H1 (cell line): Measurements from ENCODE around the gene CPT2. TPM values are rescaled to one million over a fixed set of nuclear protein-coding genes. Genes with fewer than 3 reads are reported as not detected.

Source experiments
- CTCF ChIA-PET: fragments of 300-600 bp; sonication (Branson Sonifier 250); formaldehyde crosslinking; loops from one replicate; lab custom pipeline; 2021; ENCODE audit not compliant: partially characterized antibody; lab: Charles Lee
- POLR2A ChIA-PET: fragments of 300-600 bp; sonication (Branson Sonifier 250); formaldehyde crosslinking; loops from one replicate; lab custom pipeline; 2021; ENCODE audit warnings: inconsistent platforms; ENCODE audit not compliant: partially characterized antibody; lab: Charles Lee
- DNase-seq, 2 experiments: peaks; one replicate each; pipeline versions ENCODE4 v3.0.0 to v3.0.0-alpha.2; 2010 to 2022; ENCODE audit warnings: low spot score in 2 of 2, low read depth in 1 of 2, mixed read lengths in 1 of 2
- FAIRE-seq: peaks from 2 replicates; lab custom pipeline; 2011; peaks lifted over from hg19 to GRCh38; lab: Jason Lieb, UNC
- H2AFZ ChIP-seq: 2 replicates; pipeline ENCODE4 v1.8.1; 2012; ENCODE audit warnings: low read length, inconsistent platforms
- H2AK5ac ChIP-seq: 2 replicates; pipeline ENCODE4 v1.6.1; 2013; ENCODE audit warnings: low read depth, low read length
- H2BK120ac ChIP-seq: replicated peaks from 2 replicates; pipeline ENCODE3; 2013; ENCODE audit warnings: low read depth, low read length, inconsistent platforms
- H2BK12ac ChIP-seq: 2 replicates; pipeline ENCODE4 v1.6.1; 2013; ENCODE audit warnings: low read depth, low read length
- H2BK15ac ChIP-seq: 2 replicates; pipeline ENCODE4 v1.6.1; 2013; ENCODE audit warnings: low read length
- H2BK20ac ChIP-seq: 2 replicates; pipeline ENCODE4 v1.6.1; 2013; ENCODE audit warnings: low read length
- H2BK5ac ChIP-seq: 2 replicates; pipeline ENCODE4 v1.6.1; 2013; ENCODE audit warnings: low read depth, low read length
- H3K14ac ChIP-seq: 2 replicates; pipeline ENCODE4 v1.6.1; 2013; ENCODE audit warnings: inconsistent platforms; ENCODE audit not compliant: insufficient read length
- H3K18ac ChIP-seq: 2 replicates; pipeline ENCODE4 v1.6.1; 2013; ENCODE audit warnings: low read length; ENCODE audit errors: extremely low read depth
- H3K23ac ChIP-seq: 2 replicates; pipeline ENCODE4 v1.6.1; 2013; ENCODE audit warnings: inconsistent platforms; ENCODE audit not compliant: insufficient read length
- H3K23me2 ChIP-seq: 2 replicates; pipeline ENCODE4 v1.6.1; 2013; ENCODE audit warnings: low read depth, low read length
- H3K27ac ChIP-seq: 2 replicates; pipeline ENCODE4 v1.6.1; 2011; ENCODE audit warnings: low read depth, low read length, inconsistent platforms
- H3K27me3 ChIP-seq, 4 experiments: replicated peaks in 1 of 4; 1 replicate in 1 of 4; 2 replicates in 3 of 4; pipeline versions ENCODE4 v1.6.1 to v1.8.1; 2011 to 2013; ENCODE audit warnings: low read length in 3 of 4, mild to moderate bottlenecking in 3 of 4, inconsistent platforms in 2 of 4, mixed read lengths in 2 of 4, moderate library complexity in 1 of 4; ENCODE audit not compliant: control insufficient read depth in 3 of 4, insufficient read depth in 3 of 4; ENCODE audit errors: extremely low read depth in 1 of 4
- H3K36me3 ChIP-seq, 4 experiments: 2 replicates each; pipeline versions ENCODE4 v1.6.1 to v1.8.1; 2011 to 2013; ENCODE audit warnings: mild to moderate bottlenecking in 4 of 4, low read length in 3 of 4, moderate library complexity in 2 of 4, control low read depth in 1 of 4, inconsistent platforms in 1 of 4; ENCODE audit not compliant: insufficient read depth in 4 of 4, control insufficient read depth in 2 of 4
- H3K4ac ChIP-seq: replicated peaks from 2 replicates; pipeline ENCODE3; 2013; ENCODE audit warnings: low read length, low read depth, mixed read lengths, inconsistent platforms; ENCODE audit not compliant: insufficient read length
- H3K4me1 ChIP-seq, 4 experiments: replicated peaks in 1 of 4; 1 replicate in 1 of 4; 2 replicates in 3 of 4; pipeline versions ENCODE4 v1.6.1 to v1.8.1; 2011 to 2013; ENCODE audit warnings: low read length in 3 of 4, inconsistent platforms in 2 of 4, mixed read lengths in 1 of 4; ENCODE audit not compliant: insufficient read depth in 4 of 4, control insufficient read depth in 3 of 4
- H3K4me2 ChIP-seq, 2 experiments: 2 replicates each; pipeline versions ENCODE4 v1.6.1 to v1.8.1; 2011 to 2013; ENCODE audit warnings: low read depth in 2 of 2, low read length in 2 of 2, control low read depth in 1 of 2, inconsistent platforms in 1 of 2, mild to moderate bottlenecking in 1 of 2; ENCODE audit not compliant: insufficient read depth in 1 of 2
- H3K4me3 ChIP-seq, 4 experiments: fragments of 200-600, 300-600 bp in 1 of 4; sonication (generic), shearing (Covaris generic), sonication (Bioruptor Twin) in 1 of 4; 2 replicates each; pipeline versions ENCODE4 v1.5.1 to v1.8.1; 2011 to 2016; ENCODE audit warnings: low read length in 4 of 4, low read depth in 3 of 4, control low read depth in 2 of 4, inconsistent platforms in 2 of 4, mild to moderate bottlenecking in 2 of 4, mixed read lengths in 1 of 4, moderate library complexity in 1 of 4; ENCODE audit not compliant: insufficient read depth in 2 of 4; ENCODE audit errors: extremely low read depth in 1 of 4
- H3K56ac ChIP-seq: replicated peaks from 2 replicates; pipeline ENCODE3; 2013; ENCODE audit warnings: low read depth, mild to moderate bottlenecking, mixed read lengths, low read length, inconsistent platforms; ENCODE audit not compliant: insufficient read length
- H3K79me1 ChIP-seq: 2 replicates; pipeline ENCODE4 v1.6.1; 2013; ENCODE audit warnings: low read depth, low read length, control low read depth
- H3K79me2 ChIP-seq, 2 experiments: 2 replicates each; pipeline versions ENCODE4 v1.6.1 to v1.8.1; 2012 to 2013; ENCODE audit warnings: low read length in 2 of 2, mild to moderate bottlenecking in 2 of 2, inconsistent platforms in 1 of 2; ENCODE audit not compliant: insufficient read depth in 2 of 2, control insufficient read depth in 1 of 2
- H3K9ac ChIP-seq, 4 experiments: replicated peaks in 1 of 4; 1 replicate in 1 of 4; 2 replicates in 3 of 4; pipeline versions ENCODE4 v1.6.1 to v1.8.1; 2011 to 2013; ENCODE audit warnings: low read depth in 3 of 4, low read length in 3 of 4, control low read depth in 2 of 4, mild to moderate bottlenecking in 2 of 4, moderate library complexity in 2 of 4, inconsistent platforms in 1 of 4; ENCODE audit errors: extremely low read depth in 1 of 4
- H3K9me3 ChIP-seq, 2 experiments: 2 replicates each; pipeline versions ENCODE4 v1.6.1 to v1.8.1; 2012 to 2013; ENCODE audit warnings: mild to moderate bottlenecking in 2 of 2, moderate library complexity in 2 of 2, control low read depth in 1 of 2, inconsistent platforms in 1 of 2, low read depth in 1 of 2, low read length in 1 of 2, mixed read lengths in 1 of 2; ENCODE audit not compliant: insufficient read depth in 2 of 2
- H4K20me1 ChIP-seq, 2 experiments: replicated peaks in 1 of 2; 2 replicates each; pipeline versions ENCODE3 to v1.8.1; 2011 to 2013; ENCODE audit warnings: inconsistent platforms in 2 of 2, low read length in 2 of 2, mild to moderate bottlenecking in 1 of 2; ENCODE audit not compliant: insufficient read depth in 2 of 2, control insufficient read depth in 1 of 2
- H4K5ac ChIP-seq: 2 replicates; pipeline ENCODE4 v1.6.1; 2013; ENCODE audit warnings: low read length, low read depth, mixed read lengths, inconsistent platforms; ENCODE audit not compliant: insufficient read length
- H4K8ac ChIP-seq: 2 replicates; pipeline ENCODE4 v1.8.0; 2013; ENCODE audit warnings: mild to moderate bottlenecking, moderate library complexity, low read length, inconsistent platforms; ENCODE audit not compliant: insufficient read depth; ENCODE audit errors: extremely low read depth
- H4K91ac ChIP-seq: replicated peaks from 2 replicates; pipeline ENCODE3; 2013; ENCODE audit warnings: low read length, mixed read lengths, inconsistent platforms; ENCODE audit not compliant: insufficient read length
- ASH2L ChIP-seq: fragments of 200-600, 300-600 bp; sonication (generic); IDR thresholded peaks from one replicate; pipeline ENCODE4 v1.7.1; 2017; ENCODE audit warnings: low read length
- ATF3 ChIP-seq: IDR thresholded peaks from 2 replicates; pipeline ENCODE4 v1.6.1; 2011; ENCODE audit warnings: low read depth, mild to moderate bottlenecking, low read length; ENCODE audit not compliant: insufficient read depth
- BCL11A ChIP-seq, 2 experiments: IDR thresholded peaks; one replicate each; pipeline ENCODE4 v1.6.1; 2011; ENCODE audit warnings: low read depth in 2 of 2, low read length in 2 of 2, mild to moderate bottlenecking in 2 of 2
- CEBPB ChIP-seq: IDR thresholded peaks from 2 replicates; pipeline ENCODE4 v1.6.1; 2012; ENCODE audit warnings: low read depth, low read length
- CTBP2 ChIP-seq: IDR thresholded peaks from 2 replicates; pipeline ENCODE4 v1.7.0; 2011; ENCODE audit warnings: borderline replicate concordance, mild to moderate bottlenecking, moderate library complexity, mixed read lengths, low read length; ENCODE audit not compliant: insufficient read depth, insufficient read length
- GABPA ChIP-seq: IDR thresholded peaks from 2 replicates; pipeline ENCODE4 v1.6.1; 2011; ENCODE audit warnings: mild to moderate bottlenecking, low read length, moderate library complexity, borderline replicate concordance; ENCODE audit not compliant: insufficient read depth
- HDAC6 ChIP-seq: IDR thresholded peaks from one replicate; pipeline ENCODE4 v1.7.1; 2012; ENCODE audit warnings: low read depth, mild to moderate bottlenecking, inconsistent platforms, low read length, moderate library complexity
- JUN ChIP-seq: IDR thresholded peaks from 2 replicates; pipeline ENCODE4 v1.6.1; 2011; ENCODE audit warnings: low read depth, mild to moderate bottlenecking, improper control_type of control experiment, low read length
- NANOG ChIP-seq: IDR thresholded peaks from 2 replicates; pipeline ENCODE4 v1.6.1; 2011; ENCODE audit warnings: low read length, low read depth, mild to moderate bottlenecking, inconsistent platforms; ENCODE audit not compliant: insufficient read depth, poor library complexity, severe bottlenecking
- RNF2 ChIP-seq: fragments of 200-900, 300-1000 bp; sonication (generic); IDR thresholded peaks from 2 replicates; pipeline ENCODE4 v1.7.1; 2016; ENCODE audit warnings: borderline replicate concordance, low read depth, mild to moderate bottlenecking, antibody characterized with exemption, low read length; ENCODE audit not compliant: poor library complexity, severe bottlenecking; ENCODE audit errors: missing control alignments
- SIRT6 ChIP-seq: IDR thresholded peaks from one replicate; pipeline ENCODE4 v1.7.1; 2012; ENCODE audit warnings: low read length, inconsistent platforms
- SP2 ChIP-seq: IDR thresholded peaks from 2 replicates; pipeline ENCODE4 v1.6.1; 2012; ENCODE audit warnings: mild to moderate bottlenecking, low read length, inconsistent platforms
- TCF12 ChIP-seq: IDR thresholded peaks from 2 replicates; pipeline ENCODE4 v1.6.1; 2011; ENCODE audit warnings: low read depth, mild to moderate bottlenecking, low read length
- ZNF274 ChIP-seq: IDR thresholded peaks from 2 replicates; pipeline ENCODE4 v1.7.0; 2012; ENCODE audit warnings: low read length, borderline replicate concordance; ENCODE audit errors: extremely low read depth
- WGBS, 2 experiments: shearing (Covaris generic) in 1 of 2; methylation state at CpG; one replicate each; pipeline versions ENCODE4 v1.1.6 to v1.1.7; 2013 to 2015; ENCODE audit warnings: low lambda C conversion rate in 2 of 2, mixed read lengths in 2 of 2, inconsistent platforms in 1 of 2, low coverage in 1 of 2, missing lambda C conversion rate in 1 of 2; ENCODE audit not compliant: insufficient replicate concordance in 2 of 2, insufficient coverage in 1 of 2, insufficient read length in 1 of 2; ENCODE audit errors: extremely low coverage in 1 of 2, missing lambda C conversion rate in 1 of 2; 5-methylcytosine and 5-hydroxymethylcytosine counted together
- polyA plus RNA-seq, 7 experiments: library from polyadenylated mRNA; depleted of rRNA in 3 of 7; stranded (reverse) in 5 of 7; unstranded in 2 of 7; fragments of >200 nt in 5 of 7; fragments of 200-250 nt in 2 of 7; gene quantifications; 1 replicate in 5 of 7; 2 replicates in 1 of 7; 4 replicates in 1 of 7; pipeline versions ENCODE4 v1.2.1 to v1.2.3, GENCODE V29; 2011 to 2013; ENCODE audit warnings: missing spikeins in 2 of 7, mixed read lengths in 2 of 7
- total RNA-seq: library from RNA; stranded (reverse); fragmentation: NEBNext Ultra II Directional; extraction: Animal tissue kit (Norgen Biotek cat#: 25700); gene quantifications from 2 replicates; pipeline ENCODE4 v1.2.1, GENCODE V29; 2021

CPT2 gene
- total and polyA plus RNA-seq, 2 of the 8 experiments (the other 6 are each of a cell fraction or from before 2014, with no cell fraction given): 23.9 to 25.5 TPM

GRCh38 chr1:53203466-53203865 is 6.8 kb downstream of the CPT2 start:
- Histone ChIP-seq H3K4ac (no peak overlapping the region), H3K23me2 (no peaks in the 10 kb centered on the region), H2AFZ (no peak overlapping the region), H2BK12ac (no peak overlapping the region), H4K5ac (no peak overlapping the region), H4K91ac (no peak overlapping the region), H3K4me1 (no peaks in the 10 kb centered on the region), H3K14ac (no peak overlapping the region), H3K56ac (no peak overlapping the region), H2BK5ac (no peak overlapping the region), H2BK120ac (no peak overlapping the region), H3K27ac (no peak overlapping the region), H3K79me1 (peaks cover 2% of the 10 kb centered on the region; the same call in 1 of the 2 replicates), H3K79me2 (no peaks in the 10 kb centered on the region), H3K23ac (no peak overlapping the region), H2BK20ac (no peak overlapping the region), H4K20me1 (no peaks in the 10 kb centered on the region), H3K9ac (no peak overlapping the region), H3K18ac (no peak overlapping the region), H3K36me3 (peaks cover 0 to 68% (median 30%) of the 10 kb centered on the region in 4 experiments; a peak in 6 of 8 replicates), H2AK5ac (no peak overlapping the region), H3K4me3 (no peak overlapping the region), H4K8ac (no peak overlapping the region), H2BK15ac (no peak overlapping the region), H3K27me3 (no peaks in the 10 kb centered on the region), H3K4me2 (no peak overlapping the region), H3K9me3 (peaks cover 19 to 26% of the 10 kb centered on the region in 2 experiments)
- WGBS, 2 experiments: 96% methylated on average over 3 of the region's 3 CpGs; no CpG with 5 or more reads in 1 of the 2 experiments
- DNase-seq (no peak), FAIRE-seq (no peak)
- ChIA-PET CTCF (no interaction called here), POLR2A (no interaction called here)
- TF ChIP-seq SP2 (no peak), ZNF274 (no peak), CTBP2 (no peak), RNF2 (no peak), JUN (no peak), TCF12 (no peak), ASH2L (no peak), CEBPB (no peak), NANOG (no peak), BCL11A (IDR thresholded peaks at IDR 0.05; ENCODE audit: low read depth in 2 of 2, low read length in 2 of 2) (no peak), HDAC6 (no peak), SIRT6 (no peak), ATF3 (no peak), GABPA (no peak)
